ENCODE results near the gene GCSAML.
"Not testable (repeated sequence)": the region's sequence is repeated elsewhere in the genome, so short reads cannot be mapped to it uniquely, and the experiment has no call there.

GCSAML gene

GRCh38 chr1:247548769-247549182, at the start of gene GCSAML:
Gene GCSAML (plus strand): TSS chr1:247549134. CDS start chr1:247549192, 58 bp downstream.
- no peak for DNase-seq

DNA sequence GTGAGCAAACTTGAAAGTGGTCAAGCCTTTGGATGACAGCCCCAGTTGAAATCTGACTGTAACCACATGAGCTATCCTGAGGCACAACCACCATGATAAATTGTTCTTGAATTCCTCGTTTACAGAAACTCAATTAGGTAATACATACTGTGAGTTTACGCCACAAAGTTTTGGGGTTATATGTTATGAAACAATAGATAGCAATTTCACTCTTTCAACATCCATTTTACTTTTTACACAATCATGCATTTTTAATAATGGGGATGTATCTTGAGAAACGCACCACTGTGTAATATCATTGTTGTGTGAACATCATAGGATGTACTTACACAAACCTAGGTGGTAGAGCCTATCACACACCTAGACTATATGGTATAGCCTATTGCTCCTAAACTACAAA, 48.1 kb upstream of the GCSAML start:
- no peak for DNase-seq

DNA sequence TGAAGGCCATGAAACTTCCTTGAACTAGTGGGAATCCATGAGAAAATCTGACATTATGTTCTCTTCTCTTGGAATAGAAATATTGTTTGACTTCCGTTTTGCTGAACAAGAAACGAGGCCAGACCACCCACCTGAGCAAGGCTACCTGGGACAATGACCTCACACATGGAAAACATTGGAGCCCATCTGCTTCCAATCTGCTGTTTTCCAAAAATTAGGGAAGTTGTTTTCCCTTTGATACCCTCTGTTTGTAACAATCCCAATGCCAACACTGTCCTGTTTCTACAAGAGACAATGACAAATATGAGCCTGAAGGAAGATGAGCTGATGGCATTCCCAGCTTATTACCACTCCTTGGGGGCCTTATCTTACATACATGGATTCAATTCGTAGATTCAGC, 42.1 kb upstream of the GCSAML start:
- no peak for DNase-seq

DNA sequence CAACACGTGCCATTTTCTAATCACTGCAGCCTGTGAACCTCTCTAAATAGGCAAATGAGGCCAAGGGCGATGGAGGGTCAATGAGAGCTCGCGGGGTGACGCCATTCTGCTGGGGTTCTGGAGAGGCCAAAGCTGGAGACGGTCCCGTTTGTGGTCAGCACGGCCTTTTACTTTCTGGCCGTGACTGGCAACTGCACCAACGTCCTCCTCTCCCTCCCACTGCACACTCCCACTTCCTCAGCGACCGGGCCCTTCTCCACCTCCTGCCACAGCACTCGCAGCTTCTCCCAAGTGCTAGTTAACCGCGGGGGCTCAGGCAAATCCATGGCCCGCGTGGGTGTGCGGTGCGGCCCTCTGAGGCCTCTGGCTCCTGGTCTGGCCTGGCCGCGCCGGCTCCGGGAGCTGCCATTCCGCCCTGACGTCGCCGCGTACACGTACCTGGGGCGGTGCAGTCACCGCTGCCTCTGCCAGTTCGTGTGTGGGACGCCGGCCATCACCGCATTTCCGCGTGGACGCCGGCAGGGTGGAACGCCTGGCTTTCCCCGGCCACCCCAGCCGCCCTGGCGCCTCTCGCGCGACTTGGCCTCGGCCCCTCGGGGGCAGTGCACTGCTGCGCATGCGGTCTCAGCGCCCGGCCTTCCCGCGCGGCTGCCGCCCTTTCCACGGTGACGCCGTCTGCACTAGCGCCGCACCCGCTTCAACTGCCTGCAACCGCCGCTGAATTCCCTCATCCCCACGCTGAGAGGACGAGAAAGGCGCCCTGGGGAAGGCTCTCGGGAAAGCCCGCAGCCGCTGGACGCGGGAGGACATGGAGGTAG, 30.9 kb upstream of the GCSAML start:
- DNase-seq, result peak; percentile 81

GRCh38 chr1:247518613-247518891, 30.4 kb upstream of the GCSAML start:
- DNase-seq, result no peak

DNA sequence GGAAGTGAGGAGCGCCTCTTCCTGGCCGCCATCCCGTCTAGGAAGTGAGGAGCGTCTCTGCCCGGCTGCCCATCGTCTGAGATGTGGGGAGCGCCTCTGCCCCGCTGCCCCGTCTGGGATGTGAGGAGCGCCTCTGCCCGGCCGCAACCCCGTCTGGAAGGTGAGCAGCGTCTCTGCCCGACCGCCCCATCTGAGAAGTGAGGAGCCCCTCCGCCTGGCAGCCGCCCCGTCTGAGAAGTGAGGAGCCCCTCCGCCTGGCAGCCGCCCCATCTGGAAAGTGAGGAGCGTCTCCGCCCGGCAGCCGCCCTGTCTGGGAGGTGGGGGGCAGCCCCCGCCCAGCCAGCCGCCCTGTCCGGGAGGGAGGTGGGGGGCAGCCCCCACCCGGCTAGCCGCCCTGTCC, 27.0 kb upstream of the GCSAML start:
- not testable (repeated sequence) for DNase-seq

GRCh38 chr1:247528812-247529474, 20.0 kb upstream of the GCSAML start:
- peak; percentile 64 for DNase-seq

DNA sequence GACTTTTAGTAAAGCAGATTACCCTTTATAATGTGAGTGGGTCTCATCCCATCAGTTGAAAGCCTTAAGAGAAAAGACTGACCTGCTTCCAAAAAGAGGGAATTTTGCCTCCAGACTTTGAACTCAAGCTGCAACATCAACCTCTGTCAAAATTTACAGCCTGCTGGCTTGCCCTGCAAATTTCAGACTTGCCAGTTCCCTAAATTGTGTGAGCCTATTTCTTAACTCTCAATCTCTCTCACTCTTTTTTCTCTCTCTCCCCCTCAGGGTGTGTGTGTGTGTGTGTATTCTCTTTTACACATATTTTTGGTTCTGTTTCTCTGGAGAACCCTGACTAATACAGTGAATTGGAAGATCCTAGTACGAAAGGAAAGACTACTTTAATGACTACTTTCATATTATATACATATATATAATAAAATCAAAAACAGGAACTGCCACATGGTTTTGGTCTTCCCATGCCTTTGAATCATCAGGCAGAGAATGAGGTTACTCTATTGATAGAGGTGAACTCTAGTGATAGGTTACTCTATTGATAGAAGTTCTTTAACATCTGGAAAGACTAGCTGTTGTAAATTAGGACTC, 19.1 kb upstream of the GCSAML start:
- DNase-seq, result no peak

DNA sequence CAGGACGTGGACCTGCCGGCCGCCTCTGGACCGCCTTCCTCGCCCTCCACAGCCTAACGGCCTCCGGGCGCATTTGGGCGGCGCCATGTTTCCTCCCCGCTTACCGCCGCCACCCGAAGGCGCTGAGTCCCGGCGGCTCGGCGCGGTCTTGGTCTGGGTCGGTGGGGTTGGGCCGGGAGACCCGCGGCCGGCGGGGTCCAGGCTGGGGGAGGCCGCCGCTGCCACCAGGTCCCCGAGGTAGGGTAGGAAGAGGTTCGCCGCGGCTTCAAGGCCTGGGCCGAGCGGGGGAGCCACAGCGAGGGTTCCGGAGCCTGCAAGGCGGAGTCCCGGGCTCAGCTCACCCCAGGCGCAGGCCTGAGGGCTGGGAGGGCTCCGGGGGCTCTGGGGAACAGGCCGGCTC, 18.1 kb upstream of the GCSAML start:
- DNase-seq, result peak; percentile 50

- peak; percentile 41 for DNase-seq
Measured at GRCh38 chr1:247531937-247532336, 17.0 kb upstream of the GCSAML start.

DNA sequence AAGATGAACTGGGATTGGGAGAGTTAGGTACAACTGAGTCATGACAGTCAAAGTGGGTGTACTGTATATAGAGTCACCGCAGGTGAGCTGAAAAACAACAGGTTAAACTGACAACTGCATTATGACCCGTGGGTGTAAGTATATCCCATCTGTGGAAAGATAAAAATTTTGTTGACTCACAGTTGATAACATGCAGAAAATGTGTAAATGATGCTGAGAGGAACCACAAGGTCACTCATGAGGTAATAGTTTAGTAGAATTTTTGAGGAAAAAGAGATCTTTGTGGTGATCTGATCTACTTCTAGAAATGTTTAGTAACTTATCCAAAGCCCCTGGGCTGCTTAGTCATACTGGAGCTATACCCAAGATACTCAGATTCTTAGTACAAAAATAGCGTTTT, 13.5 kb upstream of the GCSAML start:
- no peak for DNase-seq

DNA sequence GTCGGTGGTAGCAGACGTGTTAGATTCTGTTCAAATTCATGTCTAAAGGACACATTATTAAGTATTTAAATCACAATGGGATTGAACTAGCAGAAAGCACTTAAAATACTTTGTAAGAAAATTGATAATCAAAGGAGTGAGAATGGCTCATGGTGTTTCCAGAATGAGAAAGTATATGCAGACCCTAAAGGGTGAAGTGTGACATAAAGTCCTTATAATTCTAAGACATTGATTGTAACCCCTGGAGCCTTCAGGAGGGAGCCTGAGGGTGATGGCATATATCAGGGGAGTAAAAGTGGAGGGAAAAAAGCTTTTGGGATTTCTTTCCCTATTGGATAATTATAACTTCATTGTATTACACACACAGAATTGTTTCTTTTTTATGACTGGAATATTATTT, 12.6 kb upstream of the GCSAML start, which contains the start of gene OR2C3:
Gene OR2C3 (minus strand): TSS at position 101 of the 400 bp plus-strand sequence. CDS start 3,929 bp downstream, outside the sequence.
- DNase-seq, result no peak

- no peak for DNase-seq
Measured at GRCh38 chr1:247538561-247538960, 10.4 kb upstream of the GCSAML start.

- DNase-seq, result no peak
Measured at GRCh38 chr1:247539215-247539614, 9.7 kb upstream of the GCSAML start.

DNA sequence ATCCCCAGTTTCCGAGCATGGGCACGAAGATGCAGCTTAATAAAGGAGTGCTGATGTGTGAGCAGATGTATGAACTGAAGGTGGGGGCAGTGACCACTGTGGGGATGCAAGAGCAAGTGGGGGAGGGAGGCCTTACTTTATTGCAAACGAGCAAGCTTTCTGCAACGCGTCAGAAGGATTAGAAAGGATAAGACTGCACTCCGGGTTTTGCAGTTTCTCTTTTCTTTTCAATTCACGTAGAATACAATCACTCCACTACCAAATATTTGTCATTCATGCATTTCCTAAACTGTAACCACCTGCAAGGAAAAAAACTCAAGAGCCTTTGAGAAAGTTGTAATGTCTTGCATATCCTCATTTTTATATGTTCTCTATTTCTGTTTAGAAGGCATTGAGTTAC, 8.4 kb upstream of the GCSAML start:
- DNase-seq, result no peak

DNA sequence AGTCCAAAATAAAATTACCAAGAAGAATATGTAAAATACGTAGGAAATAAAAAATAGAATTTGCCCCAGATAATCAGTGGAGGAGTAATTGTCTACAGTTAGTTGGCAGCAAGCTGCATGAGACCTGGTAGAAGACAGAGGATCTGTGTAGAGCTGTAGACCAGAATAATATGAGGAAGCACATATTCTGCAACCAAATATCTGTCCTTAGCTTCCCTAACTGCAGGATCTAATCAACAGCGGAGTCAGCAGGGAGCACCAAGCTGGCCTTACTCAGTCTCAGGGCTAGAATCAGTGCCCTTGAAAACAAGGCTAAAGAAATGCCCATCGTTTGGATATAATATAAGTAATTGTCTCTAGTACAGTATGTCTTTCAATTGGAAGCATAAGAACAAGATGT, 6.1 kb upstream of the GCSAML start:
- DNase-seq, result no peak

- no peak for DNase-seq
Measured at GRCh38 chr1:247548092-247548491, 842 bp upstream of the GCSAML start.

GRCh38 chr1:247551721-247552120, 2.8 kb downstream of the GCSAML start:
- no peak for DNase-seq

- DNase-seq, result no peak
Measured at GRCh38 chr1:247552231-247552630, 3.3 kb downstream of the GCSAML start.

DNA sequence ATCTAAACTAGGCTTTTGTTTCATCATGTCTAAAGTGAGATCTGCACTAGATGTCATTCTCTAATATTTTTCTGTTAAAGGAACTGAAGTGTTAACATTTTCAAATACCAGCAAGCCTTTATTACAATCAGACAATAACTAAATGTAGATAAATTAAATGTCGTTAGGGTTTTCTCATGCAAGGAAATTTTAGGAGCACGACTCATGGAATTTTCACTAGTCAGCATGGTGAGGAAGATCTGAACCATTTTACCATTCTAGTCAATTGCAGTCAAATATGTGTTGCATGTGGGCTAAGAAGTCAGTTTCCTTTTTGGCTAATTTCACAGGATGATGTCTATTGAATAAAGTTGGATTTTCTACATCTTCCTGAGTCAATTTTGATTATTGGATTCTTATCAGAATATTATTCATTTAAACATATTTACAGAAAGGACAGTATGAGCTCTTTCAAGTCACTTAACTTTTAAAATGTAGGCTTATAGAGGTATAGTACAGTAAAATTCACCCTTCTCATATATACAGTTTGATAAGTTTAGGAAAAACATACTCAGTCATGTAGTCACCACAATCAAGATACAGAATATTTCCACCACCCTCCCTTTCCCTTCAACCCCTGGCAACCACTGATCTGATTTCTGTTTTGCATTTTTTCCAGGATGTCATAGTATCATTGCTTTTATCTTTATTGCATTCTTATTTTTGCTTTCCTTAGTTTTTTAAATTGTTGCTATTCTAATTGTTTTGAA, 9.2 kb downstream of the GCSAML start:
- DNase-seq, result no peak

DNA sequence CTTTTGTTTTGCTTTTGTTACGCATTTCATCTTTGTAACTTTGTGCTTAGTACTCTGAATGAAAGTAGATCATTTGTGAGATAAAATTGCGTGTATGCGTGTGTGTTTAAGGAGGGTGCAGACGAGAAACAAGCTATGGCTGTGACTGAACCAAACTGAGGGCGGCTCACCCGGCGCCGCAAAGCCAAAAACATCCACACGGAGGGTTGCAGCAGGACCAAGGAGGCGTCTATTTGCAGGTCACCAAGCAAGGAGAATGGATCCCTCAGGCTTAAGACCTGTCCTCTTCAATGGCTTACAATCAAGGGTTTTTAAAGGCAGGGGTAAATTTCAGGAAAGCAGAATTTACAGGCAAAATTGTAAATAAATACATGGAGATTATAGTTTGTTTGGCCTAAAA, 12.8 kb downstream of the GCSAML start:
- DNase-seq, result no peak

- DNase-seq, result no peak
Measured at GRCh38 chr1:247562198-247562597, 13.3 kb downstream of the GCSAML start.

DNA sequence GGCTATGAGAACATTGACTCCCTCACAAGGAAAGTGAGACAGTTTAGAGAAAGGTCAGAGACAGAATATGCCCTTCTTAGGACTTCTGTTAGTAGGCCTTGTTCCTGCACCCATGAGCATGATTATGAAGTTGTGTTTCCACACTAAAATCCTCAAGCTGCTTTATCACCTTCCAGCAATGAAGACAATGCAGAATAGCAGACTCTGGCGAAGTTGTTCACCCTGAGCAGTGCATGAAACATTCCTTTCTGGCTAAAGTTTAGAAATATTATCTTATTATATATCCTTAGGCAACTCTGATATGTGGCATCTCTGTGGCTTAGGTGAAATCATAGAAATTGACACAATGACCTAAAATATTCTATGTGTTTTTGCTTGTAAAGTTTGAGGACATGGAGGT, 25.3 kb downstream of the GCSAML start:
- no peak for DNase-seq

DNA sequence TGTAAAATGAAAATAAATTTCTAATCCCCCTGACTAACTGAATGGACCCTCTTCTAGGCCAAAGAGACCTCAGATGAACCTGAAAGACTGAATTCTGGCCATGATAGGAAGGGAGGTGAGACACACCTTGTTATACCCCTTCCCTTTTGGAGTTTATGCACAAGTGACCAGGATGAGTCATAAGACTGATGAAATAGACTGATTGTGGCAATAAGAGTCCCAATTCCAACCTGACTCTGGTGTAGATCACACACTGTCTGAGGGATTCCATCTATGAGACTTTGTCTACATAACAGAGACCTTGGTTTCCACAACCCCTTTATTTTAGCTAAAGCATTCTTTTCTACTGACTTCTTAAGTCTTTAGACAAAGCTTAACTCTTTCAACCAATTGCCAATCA, 25.7 kb downstream of the GCSAML start:
- DNase-seq, result no peak

Data from DMS53 (cell line).